Adrenal gland (tissue), 12 donors: Measurements from ENCODE around the gene DHX58. TPM values are rescaled to one million over a fixed set of nuclear protein-coding genes. Genes with fewer than 3 reads are reported as not detected.
"Not testable (repeated sequence)": the region's sequence is repeated elsewhere in the genome, so short reads cannot be mapped to it uniquely, and the experiment has no call there.

Experiments used
- DNase-seq, 7 donors: peaks; one replicate each; pipeline ENCODE4 v3.0.0-alpha.2; 2019 to 2020
- H3K27ac ChIP-seq, 5 donors: fragments of 200-600 bp; sonication (generic) in 4 of 5; 1 replicate in 3 of 5; 2 replicates in 2 of 5; pipeline versions ENCODE4 v1.5.1 to v1.8.0; 2016 to 2020; ENCODE audit warnings: mild to moderate bottlenecking in 1 of 5
- H3K27me3 ChIP-seq: fragments of 200-600 bp; 2 replicates; pipeline ENCODE4 v1.8.0; 2021
- H3K36me3 ChIP-seq, 2 donors: fragments of 200-600 bp; replicated peaks in 1 of 2; 1 replicate in 1 of 2; 2 replicates in 1 of 2; pipeline versions ENCODE4 v1.5.1 to v1.8.0; 2018 to 2022
- H3K4me1 ChIP-seq, 2 donors: fragments of 200-600 bp; replicated peaks in 1 of 2; 1 replicate in 1 of 2; 2 replicates in 1 of 2; pipeline versions ENCODE4 v1.5.1 to v1.8.0; 2018 to 2021
- H3K4me3 ChIP-seq, 4 donors: fragments of 200-600 bp; sonication (generic) in 3 of 4; one replicate each; pipeline ENCODE4 v1.5.1; 2016 to 2018
- H3K9me3 ChIP-seq, 3 donors: fragments of 200-600 bp; sonication (generic) in 1 of 3; replicated peaks in 1 of 3; 1 replicate in 2 of 3; 2 replicates in 1 of 3; pipeline versions ENCODE4 v1.5.1 to v1.8.0; 2016 to 2021
- CTCF ChIP-seq, 6 experiments: fragments of 450-650 bp in 4 of 6; fragments of 200-600 bp in 2 of 6; sonication (generic) in 1 of 6; IDR thresholded peaks; 1 replicate in 5 of 6; 2 replicates in 1 of 6; pipeline versions ENCODE4 v1.5.1 to v1.8.0; 2016 to 2021; ENCODE audit warnings: antibody characterized with exemption in 6 of 6, mild to moderate bottlenecking in 2 of 6, moderate library complexity in 1 of 6
- POLR2A ChIP-seq, 2 donors: fragments of 450-650 bp; IDR thresholded peaks; one replicate each; pipeline ENCODE4 v1.6.1; 2017; ENCODE audit warnings: antibody characterized with exemption in 2 of 2, mild to moderate bottlenecking in 2 of 2, moderate library complexity in 1 of 2
- WGBS, 4 donors: extraction: QIAGEN DNeasy Blood & Tissue Kit in 2 of 4; methylation state at CpG; one replicate each; pipeline versions ENCODE4 v1.1.5 to v1.1.7; 2013 to 2017; 5-methylcytosine and 5-hydroxymethylcytosine counted together
- intact Hi-C, 2 donors: fragments of 100-400 bp; cut with DNase I; formaldehyde crosslinking; loops; one replicate each; pipeline versions ENCODE4 v1.14.1 to v1.15.0; 2022 to 2023
- polyA plus RNA-seq, 3 donors: library from polyadenylated mRNA; stranded (reverse); fragments of 200-250 nt in 2 of 3; fragments of 350-450 nt in 1 of 3; fragmentation: Illumina TruSeq in 1 of 3; extraction: RNeasy Lipid Tissue Mini Kit (QIAGEN cat#74804) in 1 of 3; gene quantifications; one replicate each; pipeline ENCODE4 v1.2.3, GENCODE V29; 2013 to 2014
- total RNA-seq, 9 donors: library from RNA; depleted of rRNA in 4 of 9; stranded (reverse); fragments of >200 nt in 4 of 9; fragments of 120-200 nt in 1 of 9; fragmentation: NEBNext Ultra II Directional in 1 of 9; extraction: Animal tissue kit (Norgen Biotek cat#: 25700) in 1 of 9; gene quantifications; one replicate each; pipeline versions ENCODE4 v1.1.0 to v1.2.4, GENCODE V29; 2013 to 2023
- donor health status: healthy with polysubstance abuse.
- donor health status: Bipolar disorder and iron deficiency.
- donor health status: DM: yes; HTN: yes; CAD: no.
- donor health status: DM: no; HTN: no; CAD: no.
- donor health status: DM: no; HTN: no; CAD: no.
- donor health status: DM: yes; HTN: yes; CAD: no.

The DHX58 gene
- total and polyA plus RNA-seq, 12 donors = 16.3 to 117 (median 31.9) TPM

- intact Hi-C loops = no loop called here
- H3K27ac ChIP-seq = peak overlapping the region in 1 of 5 donors; percentile 24
- H3K4me3 ChIP-seq = peak overlapping the region in 2 of 4 donors; percentile 74 to 78
- no peak for DNase-seq
- 38 to 45% (median 42%) methylated on average over 17 of the region's 17 CpGs for WGBS, 4 donors
- H3K9me3 ChIP-seq = no peaks in the 10 kb centered on the region
- H3K4me1 ChIP-seq = peaks cover 19 to 32% of the 10 kb centered on the region in 2 donors
- no peaks in the 10 kb centered on the region for H3K36me3 ChIP-seq
- H3K27me3 ChIP-seq = no peaks in the 10 kb centered on the region
- no peak for TF ChIP-seq POLR2A (IDR thresholded peaks at IDR 0.05)
- no peak for TF ChIP-seq CTCF (IDR thresholded peaks at IDR 0.05)
These were observed 43.1 kb upstream of the DHX58 start for GRCh38 chr17:42155614-42156045.

DNA sequence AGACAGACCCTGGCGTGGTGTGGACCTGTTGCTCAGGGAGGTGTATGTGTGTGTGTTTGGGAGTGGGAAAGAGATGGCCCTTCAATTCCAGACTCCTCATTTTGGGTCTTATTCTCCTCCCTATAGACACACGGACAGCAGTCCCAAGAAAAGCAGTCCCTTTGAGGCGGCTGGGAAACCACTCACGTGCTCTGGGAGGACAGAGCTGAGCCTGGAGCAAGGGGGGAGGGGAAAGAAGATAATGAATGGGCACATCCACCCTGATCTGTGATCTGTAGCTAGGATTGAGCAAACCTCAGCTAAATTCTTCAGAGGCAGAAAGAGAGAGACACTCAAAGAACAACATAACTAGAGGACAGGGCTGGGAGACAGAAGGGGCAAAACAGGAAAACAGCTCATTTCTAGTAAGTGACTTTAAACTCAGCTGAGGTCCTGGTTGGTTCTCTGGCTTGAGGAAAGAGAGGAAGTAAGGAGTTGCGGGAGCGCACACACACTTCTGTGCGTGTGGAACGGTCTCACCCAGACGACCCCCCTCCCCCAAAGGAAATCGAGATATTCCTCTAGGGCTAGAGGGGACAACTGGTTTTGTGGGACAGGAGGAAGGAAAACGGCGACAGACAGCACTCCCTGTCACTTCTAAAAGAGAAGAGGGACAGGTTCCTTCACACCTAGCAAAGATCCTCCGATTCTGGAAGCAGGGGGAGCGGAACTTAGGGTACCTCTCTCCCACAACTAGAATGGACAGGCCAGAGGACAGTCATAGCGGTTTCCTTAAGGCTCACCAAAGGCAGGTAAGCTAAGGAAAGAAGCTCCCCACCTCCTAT is 41.6 kb upstream of the DHX58 start:
- intact Hi-C loops = no loop called here
- Histone ChIP-seq H3K27me3 (no peaks in the 10 kb centered on the region), H3K4me1 (peaks cover 19 to 41% of the 10 kb centered on the region in 2 donors), H3K27ac (peak overlapping the region; percentile 71 to 89 (median 82)), H3K4me3 (peak overlapping the region; percentile 66 to 95 (median 74)), H3K36me3 (peaks cover 0 to 2% of the 10 kb centered on the region in 2 donors), H3K9me3 (no peaks in the 10 kb centered on the region)
- no peak for TF ChIP-seq CTCF (IDR thresholded peaks at IDR 0.05)
- peak in 1 of 2 donors; percentile 7 for TF ChIP-seq POLR2A (IDR thresholded peaks at IDR 0.05)
- peak in 5 of 7 donors; percentile 33 to 56 (median 52) for DNase-seq
- 3 to 7% (median 5%) methylated on average over 13 to 15 of the region's 15 CpGs for WGBS, 4 donors

DNA sequence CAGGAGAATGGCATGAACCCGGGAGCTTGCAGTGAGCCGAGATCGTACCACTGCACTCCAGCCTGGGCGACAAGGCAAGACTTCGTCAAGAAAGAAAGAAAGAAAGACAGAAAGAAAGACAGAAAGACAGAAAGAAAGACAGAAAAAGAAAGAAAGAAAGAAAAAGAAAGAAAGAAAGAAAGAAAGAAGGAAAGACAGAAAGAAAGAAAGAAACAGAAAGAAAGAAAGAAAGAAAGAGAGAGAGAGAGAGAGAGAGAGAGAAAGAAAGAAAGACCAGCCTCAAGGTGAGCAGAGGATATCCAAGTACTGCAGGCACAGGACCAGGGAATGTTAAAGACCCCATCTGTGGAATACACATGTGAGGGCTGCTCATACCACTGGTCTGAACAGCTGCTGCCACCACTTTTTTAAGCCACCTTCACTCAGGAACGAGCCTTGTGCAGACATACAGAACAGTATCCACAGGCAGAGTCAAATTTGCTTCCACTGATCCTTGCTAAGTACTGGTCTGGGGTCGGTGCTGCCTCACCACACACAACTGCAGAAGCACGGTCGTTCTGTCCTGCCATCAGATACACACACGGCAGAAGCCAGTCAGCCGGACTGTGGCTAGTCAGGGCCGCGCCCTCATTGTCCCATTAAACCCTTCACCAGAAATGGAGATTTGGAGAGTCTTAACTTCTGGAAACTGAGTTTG is 34.5 kb upstream of the DHX58 start:
- peaks cover 13 to 52% of the 10 kb centered on the region in 2 donors for H3K4me1 ChIP-seq
- H3K4me3 ChIP-seq = no peak overlapping the region
- 86 to 89% (median 86%) methylated on average over 10 to 13 of the region's 13 CpGs for WGBS, 4 donors
- no peak overlapping the region for H3K27ac ChIP-seq
- no peaks in the 10 kb centered on the region for H3K9me3 ChIP-seq
- H3K36me3 ChIP-seq = peaks cover 0 to 2% of the 10 kb centered on the region in 2 donors
- DNase-seq = no peak
- TF ChIP-seq CTCF (IDR thresholded peaks at IDR 0.05) (no peak), POLR2A (IDR thresholded peaks at IDR 0.05) (no peak)
- no peaks in the 10 kb centered on the region for H3K27me3 ChIP-seq
- intact Hi-C loops = no loop called here

DNA sequence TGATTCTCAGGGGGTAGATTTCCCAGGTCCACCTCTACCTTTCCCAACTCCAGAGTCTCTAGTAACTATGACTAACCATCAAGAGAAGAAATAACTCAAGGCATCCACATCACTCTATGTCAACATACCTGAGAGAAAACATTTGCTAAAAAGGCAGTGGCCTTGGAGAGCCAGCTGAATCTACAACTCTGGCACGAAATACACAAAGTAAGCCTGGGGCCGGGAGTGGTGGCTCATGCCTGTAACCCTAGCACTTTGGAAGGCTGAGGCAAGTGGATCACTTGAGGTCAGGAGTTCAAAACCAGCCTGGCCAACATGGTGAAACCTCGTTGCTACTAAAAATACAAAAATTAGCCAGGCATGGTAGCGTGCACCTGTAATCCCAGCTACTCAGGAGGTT is 30.6 kb upstream of the DHX58 start:
- intact Hi-C loops, H3K4me3 ChIP-seq, H3K27me3 ChIP-seq, DNase-seq, H3K9me3 ChIP-seq: not testable (repeated sequence)
- 48 to 71% (median 66%) methylated on average over 4 of the region's 4 CpGs for WGBS, 4 donors
- Histone ChIP-seq H3K4me1 (peaks cover 21 to 56% of the 10 kb centered on the region in 2 donors), H3K27ac (peak overlapping the region in 3 of 5 donors; percentile 9 to 67 (median 41)), H3K36me3 (peaks cover 0 to 10% of the 10 kb centered on the region in 2 donors)
